Measurements from ENCODE around the gene ATP8B4.

GRCh38 chr15:50128266-50128665, 9.2 kb upstream of the ATP8B4 start:
- no peak for TF ChIP-seq CTCF (IDR thresholded peaks at IDR 0.05)
- TF ChIP-seq POLR2A (IDR thresholded peaks at IDR 0.05) = no peak

Measured in right lobe of liver (tissue), 4 donors.